ENCODE results near the gene CLIC3.

Gene CLIC3

GRCh38 chr9:136953771-136954269, 42.5 kb downstream of the CLIC3 start:
- no peak for TF ChIP-seq BACH2 (CRISPR knock-in tag; IDR thresholded peaks at IDR 0.05; ENCODE audit: borderline replicate concordance)
- no peak for TF ChIP-seq TSHZ2 (CRISPR knock-in tag; IDR thresholded peaks at IDR 0.05)
- no peak for TF ChIP-seq ZNF8 (CRISPR knock-in tag; IDR thresholded peaks at IDR 0.05)
- TF ChIP-seq ZFP30 (CRISPR knock-in tag; IDR thresholded peaks at IDR 0.05) = no peak
- TF ChIP-seq CREB5 (CRISPR knock-in tag; IDR thresholded peaks at IDR 0.05; ENCODE audit: low read depth) = no peak
- no peak for TF ChIP-seq ZNF70 (CRISPR knock-in tag; IDR thresholded peaks at IDR 0.05)
- no peak for TF ChIP-seq ZFP3 (CRISPR knock-in tag; IDR thresholded peaks at IDR 0.05)
- no peak for TF ChIP-seq GLIS3 (CRISPR knock-in tag; IDR thresholded peaks at IDR 0.05)
- no peak for TF ChIP-seq TOX (CRISPR knock-in tag; IDR thresholded peaks at IDR 0.05; ENCODE audit: borderline replicate concordance)
- TF ChIP-seq ARNTL (CRISPR knock-in tag; IDR thresholded peaks at IDR 0.05; ENCODE audit: borderline replicate concordance, low read depth) = no peak
- TF ChIP-seq CSRNP3 (CRISPR knock-in tag; IDR thresholded peaks at IDR 0.05) = no peak
- TF ChIP-seq PPARA (CRISPR knock-in tag; IDR thresholded peaks at IDR 0.05; ENCODE audit: borderline replicate concordance) = no peak
- TF ChIP-seq CSDC2 (CRISPR knock-in tag; IDR thresholded peaks at IDR 0.05) = no peak
- no peak for TF ChIP-seq RARB (CRISPR knock-in tag; IDR thresholded peaks at IDR 0.05)
- TF ChIP-seq PATZ1 (CRISPR knock-in tag; IDR thresholded peaks at IDR 0.05; ENCODE audit: borderline replicate concordance) = no peak
- ATAC-seq = no peak

GRCh38 chr9:136952876-136953770, 43.2 kb downstream of the CLIC3 start:
- no peak for TF ChIP-seq CSRNP3 (CRISPR knock-in tag; IDR thresholded peaks at IDR 0.05)
- no peak for TF ChIP-seq ARNTL (CRISPR knock-in tag; IDR thresholded peaks at IDR 0.05; ENCODE audit: borderline replicate concordance, low read depth)
- no peak for TF ChIP-seq TOX (CRISPR knock-in tag; IDR thresholded peaks at IDR 0.05; ENCODE audit: borderline replicate concordance)
- TF ChIP-seq RARB (CRISPR knock-in tag; IDR thresholded peaks at IDR 0.05) = no peak
- TF ChIP-seq ZC3H10 (CRISPR knock-in tag; IDR thresholded peaks at IDR 0.05) = no peak
- no peak for TF ChIP-seq PPARA (CRISPR knock-in tag; IDR thresholded peaks at IDR 0.05; ENCODE audit: borderline replicate concordance)
- no peak for TF ChIP-seq ZNF70 (CRISPR knock-in tag; IDR thresholded peaks at IDR 0.05)
- TF ChIP-seq SNAI2 (CRISPR knock-in tag; IDR thresholded peaks at IDR 0.05) = no peak
- TF ChIP-seq CSDC2 (CRISPR knock-in tag; IDR thresholded peaks at IDR 0.05) = no peak
- no peak for TF ChIP-seq ZFP3 (CRISPR knock-in tag; IDR thresholded peaks at IDR 0.05)
- TF ChIP-seq ESRRG (CRISPR knock-in tag; IDR thresholded peaks at IDR 0.05) = no peak
- no peak for ATAC-seq

- no peak for ATAC-seq
- no peak for TF ChIP-seq ZNF565 (CRISPR knock-in tag; conservative IDR thresholded peaks at IDR 0.05; ENCODE audit: low read depth)
- no peak for TF ChIP-seq ZFP3 (CRISPR knock-in tag; IDR thresholded peaks at IDR 0.05)
- TF ChIP-seq TOX (CRISPR knock-in tag; IDR thresholded peaks at IDR 0.05; ENCODE audit: borderline replicate concordance) = no peak
- no peak for TF ChIP-seq BACH2 (CRISPR knock-in tag; IDR thresholded peaks at IDR 0.05; ENCODE audit: borderline replicate concordance)
- no peak for TF ChIP-seq RARB (CRISPR knock-in tag; IDR thresholded peaks at IDR 0.05)
- no peak for TF ChIP-seq CREB5 (CRISPR knock-in tag; IDR thresholded peaks at IDR 0.05; ENCODE audit: low read depth)
- TF ChIP-seq PATZ1 (CRISPR knock-in tag; IDR thresholded peaks at IDR 0.05; ENCODE audit: borderline replicate concordance) = no peak
- TF ChIP-seq ZNF8 (CRISPR knock-in tag; IDR thresholded peaks at IDR 0.05) = no peak
- no peak for TF ChIP-seq ARNTL (CRISPR knock-in tag; IDR thresholded peaks at IDR 0.05; ENCODE audit: borderline replicate concordance, low read depth)
- TF ChIP-seq POU6F1 (CRISPR knock-in tag; IDR thresholded peaks at IDR 0.05; ENCODE audit: borderline replicate concordance, low read depth) = no peak
These were observed 44.0 kb downstream of the CLIC3 start for GRCh38 chr9:136952321-136952850.
